Activated CD8-positive, alpha-beta memory T cell treated with anti-CD3 and anti-CD28 coated beads, Interleukin-2, amount 50 U/mL, for 48 hours (primary cell): ENCODE results near the gene KPNB1.

Experiments used
- DNase-seq: peaks from one replicate; pipeline ENCODE4 v3.0.0-alpha.2; 2020

The KPNB1 gene

DNA sequence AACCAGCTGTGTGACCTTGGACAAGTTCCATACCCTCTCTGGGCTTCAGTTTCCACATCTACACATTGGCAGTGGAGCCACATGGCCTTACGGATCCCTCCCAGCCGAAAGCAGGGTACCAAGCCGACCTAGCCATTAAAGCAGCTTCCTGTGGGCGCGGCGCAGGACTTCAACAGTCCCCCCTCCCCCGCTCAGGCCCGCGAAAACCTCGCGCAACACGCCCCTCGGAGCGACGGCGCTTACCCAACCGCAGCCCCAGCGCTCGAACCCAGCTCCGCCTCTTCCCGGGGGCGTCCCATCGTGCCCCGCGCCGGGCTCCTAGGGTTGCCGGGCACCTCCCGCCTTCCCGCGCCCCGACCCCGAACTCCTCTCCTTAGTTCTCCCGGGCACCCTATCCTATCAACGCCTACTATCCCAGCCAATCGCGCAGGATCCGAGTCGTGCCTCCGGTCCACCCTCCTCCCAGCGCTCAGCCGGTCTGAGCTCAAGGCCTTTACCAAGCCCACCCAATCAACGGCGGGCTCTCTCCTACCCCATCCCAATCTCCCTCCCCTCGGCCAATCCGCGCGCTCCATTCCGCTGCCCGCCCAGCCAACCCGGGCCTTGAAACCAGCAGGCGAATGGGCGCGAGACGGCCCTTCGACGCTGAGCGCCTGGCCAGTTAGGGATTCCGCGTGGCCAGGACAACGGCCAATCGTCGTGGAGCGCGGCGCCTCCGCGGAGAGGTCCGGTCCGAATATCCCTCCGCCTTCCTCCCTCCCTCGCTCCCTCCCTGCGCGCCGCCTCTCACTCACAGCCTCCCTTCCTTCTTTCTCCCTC is at the start of gene KPNB1:
Gene KPNB1, plus strand, starts transcription at position 767 of the 819 bp plus-strand sequence. CDS start 326 bp downstream, outside the sequence.
- peak; percentile 98 for DNase-seq

DNA sequence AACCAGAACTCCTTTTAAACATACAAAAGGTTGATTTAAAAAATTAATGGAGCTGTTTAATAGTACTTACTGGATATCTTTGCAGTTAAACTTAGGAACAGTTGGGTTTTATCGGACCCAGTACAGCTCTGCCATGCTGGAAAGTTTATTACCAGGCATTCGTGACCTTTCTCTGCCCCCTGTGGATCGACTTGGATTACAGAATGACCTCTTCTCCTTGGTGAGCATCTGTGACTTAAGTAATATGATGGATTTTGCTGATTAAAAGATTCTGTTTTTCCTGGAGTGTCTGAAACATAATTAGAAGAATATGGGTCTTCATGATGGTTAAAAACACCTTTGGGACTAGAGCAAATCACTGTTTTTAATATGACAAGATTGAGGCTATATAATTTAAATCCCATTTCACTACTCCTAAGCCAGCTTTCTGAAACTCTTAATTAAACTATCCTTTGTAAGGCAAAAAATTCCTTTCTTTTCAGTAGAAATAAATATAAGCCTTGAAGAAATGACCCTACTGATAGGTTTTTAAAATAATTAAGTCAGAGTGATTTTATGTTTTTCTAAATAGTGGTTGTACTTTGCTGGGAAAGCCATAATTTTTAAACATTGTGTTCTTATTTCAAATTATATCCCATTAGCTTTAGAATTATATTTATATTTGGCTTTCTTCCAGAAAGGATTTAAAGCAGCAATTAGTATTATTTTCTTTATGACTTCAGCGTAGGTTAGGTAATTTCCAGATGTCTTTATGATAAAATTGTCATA is 45.7 kb upstream of the KPNB1 start:
- no peak for DNase-seq

DNA sequence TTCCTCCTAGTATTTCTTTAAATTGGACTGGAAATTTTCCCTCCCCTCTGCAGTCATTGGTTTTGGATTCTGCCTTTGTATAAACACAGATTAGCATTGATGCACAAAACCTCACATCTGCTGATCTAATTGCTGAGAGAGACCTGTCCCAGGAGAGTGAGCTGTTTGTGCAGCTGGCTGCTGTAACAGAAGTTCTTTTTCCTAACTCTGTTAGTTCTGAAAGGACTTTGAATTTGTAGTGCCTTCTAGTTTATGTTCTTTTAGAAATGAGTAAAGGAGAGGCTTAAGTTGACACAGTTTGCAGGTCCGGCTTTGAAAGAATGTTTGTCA is 45.2 kb upstream of the KPNB1 start:
- DNase-seq = no peak

DNA sequence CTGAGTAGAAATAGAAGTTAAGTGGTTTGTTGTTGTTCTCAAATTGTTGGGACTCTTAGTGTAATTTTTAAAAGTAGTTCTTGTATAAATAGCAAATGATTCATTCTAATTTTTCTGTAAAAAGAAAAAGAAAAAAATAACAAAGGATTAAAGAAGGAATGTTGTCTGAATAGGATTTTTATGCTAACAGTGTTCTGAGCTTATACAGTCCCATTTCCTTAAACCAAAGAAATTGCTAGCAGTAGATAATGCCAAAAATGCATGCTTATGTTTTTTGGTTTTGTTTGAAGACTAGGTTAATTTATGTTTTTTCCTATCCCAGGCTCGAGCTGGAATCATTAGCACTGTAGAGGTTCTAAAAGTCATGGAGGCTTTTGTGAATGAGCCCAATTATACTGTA is 44.7 kb upstream of the KPNB1 start:
- DNase-seq = no peak

DNA sequence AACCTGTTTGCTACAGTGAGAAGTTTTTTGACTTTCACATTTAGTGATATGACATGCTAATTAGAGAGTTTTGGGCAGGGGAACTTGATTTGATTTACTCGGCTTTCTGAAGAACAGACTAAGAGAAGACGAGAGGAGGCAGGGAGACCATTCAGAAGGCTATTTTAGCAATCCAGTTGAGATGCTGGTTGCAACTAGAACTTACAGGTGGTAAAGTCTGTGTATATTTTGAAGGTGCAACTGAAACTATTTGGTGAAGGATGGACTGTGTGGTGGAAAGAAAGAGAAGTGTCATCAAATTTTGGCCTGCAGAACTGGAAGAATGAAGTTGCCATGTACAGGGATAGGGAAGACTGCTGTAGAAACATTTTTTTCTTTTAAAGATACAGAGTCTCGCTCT is 42.2 kb upstream of the KPNB1 start:
- no peak for DNase-seq

DNA sequence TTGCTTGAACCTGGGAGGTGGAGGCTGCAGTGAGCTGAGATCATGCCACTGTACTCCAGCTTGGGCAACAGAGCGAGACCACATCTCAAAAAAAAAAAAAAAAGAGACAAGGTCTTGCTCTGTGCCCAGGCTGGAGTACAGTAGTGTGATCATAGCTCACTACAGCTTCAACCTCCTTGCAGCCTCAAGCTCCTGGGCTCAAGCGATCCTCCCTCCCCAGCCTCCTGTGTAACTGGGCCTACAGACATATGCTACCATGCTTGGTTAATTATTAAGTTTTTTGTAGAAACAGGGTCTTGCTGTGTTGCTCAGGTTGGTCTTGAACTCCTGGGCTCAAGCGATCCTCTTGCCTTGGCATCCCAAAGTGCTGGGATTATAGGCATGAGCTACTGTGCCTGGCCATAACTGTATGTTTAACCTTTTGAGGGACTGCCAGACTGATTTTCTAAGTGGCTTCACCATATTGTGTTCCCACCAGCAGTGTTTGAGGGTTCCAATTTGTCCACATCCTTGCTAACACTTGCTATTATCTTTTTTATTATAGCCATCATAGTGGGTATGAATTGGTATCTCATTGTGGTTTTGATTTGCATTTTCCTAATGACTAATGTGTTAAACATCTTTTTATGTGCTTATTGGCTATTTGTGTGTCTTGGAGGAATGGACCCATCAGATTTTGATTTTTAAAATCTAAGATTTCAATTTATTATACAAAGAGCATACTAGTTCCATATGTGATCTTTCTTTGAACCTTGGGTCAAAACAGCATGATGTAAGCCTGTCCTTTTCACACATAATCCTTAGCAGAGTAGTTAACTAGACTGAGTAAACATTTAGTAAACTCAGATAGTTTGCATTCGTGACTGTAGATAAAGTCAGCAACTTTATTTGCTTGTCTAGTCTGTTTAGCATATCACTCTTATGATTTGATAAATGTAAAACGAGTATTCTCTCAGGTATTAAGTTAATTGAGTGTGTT is 38.1 kb upstream of the KPNB1 start:
- no peak for DNase-seq

DNA sequence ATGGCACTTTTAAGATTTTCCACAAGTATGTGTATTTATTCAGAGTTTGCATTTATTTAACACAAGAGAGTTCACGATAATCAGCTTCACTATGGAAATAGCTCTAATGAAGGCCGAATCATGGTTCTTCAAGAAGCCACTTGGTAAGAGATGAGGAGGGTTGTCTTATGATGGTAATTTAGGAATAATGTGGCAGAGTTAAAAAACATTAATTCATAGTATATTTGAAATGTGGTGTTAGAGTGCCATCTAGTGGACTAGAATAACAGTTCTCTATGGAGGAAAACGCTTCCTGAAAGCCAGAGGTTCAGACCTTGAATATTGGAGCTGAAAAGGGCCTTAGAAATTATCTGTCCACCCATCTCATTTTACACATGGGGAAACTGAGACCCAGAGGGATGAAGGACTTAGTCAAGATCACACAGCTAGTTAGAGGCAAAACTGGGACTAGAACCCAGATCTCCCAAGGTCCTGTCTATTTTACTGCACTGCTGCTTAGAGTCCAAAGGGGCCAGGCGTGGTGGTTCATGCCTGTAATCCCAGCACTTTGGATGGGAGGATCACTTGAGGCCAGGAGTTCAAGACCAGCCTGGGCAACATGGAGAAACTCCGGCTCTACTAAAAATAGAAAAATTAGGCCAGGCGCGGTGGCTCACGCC is 33.8 kb upstream of the KPNB1 start:
- DNase-seq = no peak

DNA sequence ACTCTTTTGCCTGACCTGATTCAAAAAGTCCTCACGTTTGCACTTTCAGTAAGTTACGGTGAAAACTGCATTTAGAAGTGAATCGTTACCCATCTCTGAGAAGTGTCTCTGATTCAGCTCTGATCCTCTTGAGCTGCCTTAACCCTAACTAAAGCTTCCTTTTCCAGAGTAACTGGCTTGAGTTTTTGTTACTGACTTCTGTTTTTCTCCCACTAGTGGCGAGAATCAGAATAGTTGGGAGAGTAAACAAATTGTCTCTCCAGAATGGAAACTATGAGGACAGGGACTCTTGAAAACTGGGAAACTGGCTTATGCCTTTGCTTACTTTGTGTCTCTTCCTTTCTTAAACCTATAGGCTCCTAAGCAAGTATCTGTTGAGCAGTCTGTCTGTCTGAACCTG is 31.3 kb upstream of the KPNB1 start:
- no peak for DNase-seq

DNA sequence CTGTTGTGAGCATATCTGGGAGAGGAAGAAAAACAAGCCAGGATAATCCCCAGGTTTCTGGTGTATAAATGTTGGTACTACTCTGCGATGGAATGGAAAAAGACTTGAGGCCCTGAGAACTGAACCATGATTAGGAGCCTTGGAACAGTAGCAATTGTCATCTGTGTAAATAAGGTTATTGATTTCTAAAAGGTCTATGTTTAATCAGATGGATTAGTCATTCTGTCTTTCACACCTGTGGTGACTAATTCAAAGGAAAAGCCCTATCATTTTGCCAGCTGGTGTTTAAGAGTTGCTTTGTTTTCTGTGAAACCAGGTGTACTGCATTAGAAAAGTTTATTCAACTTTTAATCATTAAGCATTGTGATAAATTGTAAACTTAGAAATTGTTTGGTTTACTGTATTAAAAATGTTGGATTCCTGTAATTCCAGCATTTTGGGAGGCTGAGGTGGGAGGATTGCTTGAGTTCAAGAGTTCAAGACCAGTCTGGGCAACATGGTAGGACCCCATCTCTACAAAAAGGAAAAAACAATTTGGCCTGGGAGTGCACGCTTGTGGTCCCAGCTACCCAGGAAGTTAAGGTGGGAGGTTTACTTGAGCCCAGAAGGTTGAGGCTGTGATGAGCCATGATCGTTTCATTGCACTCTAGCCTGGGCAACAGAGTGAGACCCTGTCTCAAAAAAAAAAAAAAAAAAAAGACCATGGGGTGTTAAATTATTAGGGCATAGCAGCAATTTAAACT is 29.0 kb upstream of the KPNB1 start:
- DNase-seq = no peak

DNA sequence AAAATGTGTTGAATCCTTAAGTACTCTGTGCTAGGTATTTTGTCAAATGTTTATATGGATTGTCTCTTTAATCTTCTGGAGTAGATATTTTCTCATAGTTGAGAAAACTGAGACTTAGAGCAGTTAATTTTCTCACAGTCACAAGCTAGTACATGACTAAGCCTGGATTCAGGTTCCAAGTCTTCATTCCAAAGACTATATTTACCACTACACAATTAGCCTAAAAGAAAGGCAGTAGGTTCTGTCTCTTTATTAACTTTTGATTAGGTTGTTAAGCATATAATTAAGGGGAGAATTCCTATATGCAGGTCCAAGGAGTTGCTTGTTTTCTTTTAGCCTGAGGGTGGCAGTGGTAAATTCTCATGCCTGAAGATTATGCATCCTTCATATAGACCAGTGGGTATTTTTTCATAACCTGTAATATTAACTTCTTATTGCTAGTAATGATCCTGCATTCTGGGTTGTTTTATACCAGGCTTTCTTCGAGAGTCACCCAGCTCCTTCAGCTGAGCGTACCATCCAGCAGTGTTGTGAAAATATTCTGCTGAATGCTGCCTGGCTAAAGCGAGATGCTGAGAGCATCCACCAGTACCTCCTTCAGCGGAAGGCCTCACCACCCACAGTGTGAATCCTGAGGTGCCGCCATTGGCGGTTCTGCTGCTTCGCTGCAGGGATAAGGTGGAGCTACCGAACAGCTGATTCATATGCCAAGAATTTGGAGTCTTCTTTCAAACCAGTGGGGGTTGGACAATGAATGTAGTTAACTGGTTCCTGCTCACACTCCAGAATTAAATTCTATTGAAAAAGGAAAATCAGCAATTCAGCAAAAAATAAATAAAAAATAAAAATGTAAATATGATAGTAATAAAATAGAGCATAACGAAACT is 28.2 kb upstream of the KPNB1 start:
- DNase-seq = no peak

DNA sequence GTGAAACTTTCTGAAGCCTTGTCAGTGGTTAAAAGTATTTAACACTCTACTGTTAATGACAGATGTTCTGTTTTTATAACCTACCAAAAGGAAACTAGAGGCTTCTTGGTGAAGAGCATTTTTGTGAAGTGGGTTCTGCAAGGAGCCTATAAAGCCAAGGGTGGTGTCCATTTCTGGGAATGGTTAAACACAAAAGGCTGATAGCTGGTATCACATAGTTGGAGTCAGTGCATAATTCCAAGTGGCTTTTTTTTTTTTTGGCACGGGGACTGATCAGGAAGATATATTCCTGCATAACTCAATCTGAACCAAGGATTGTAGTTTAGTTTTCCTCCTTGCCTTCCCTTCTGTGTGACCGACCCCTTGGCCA is 27.6 kb upstream of the KPNB1 start:
- DNase-seq = no peak

DNA sequence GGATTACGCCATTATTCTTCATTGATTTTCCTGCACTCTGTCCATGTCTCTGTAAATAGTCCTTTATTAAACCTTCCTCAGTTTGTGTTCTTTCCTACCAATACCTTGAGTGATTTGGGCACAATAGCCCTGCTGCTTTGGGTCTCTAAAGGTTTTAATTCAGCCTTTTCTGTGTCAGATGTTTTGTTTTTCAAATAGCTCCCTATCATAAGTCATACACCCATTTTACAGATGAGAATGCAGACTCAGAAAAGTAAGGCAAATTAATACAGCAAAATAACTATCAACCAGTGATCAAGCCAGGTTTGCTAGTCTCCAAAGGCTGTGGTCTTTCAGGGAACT is 25.0 kb upstream of the KPNB1 start:
- DNase-seq = no peak

DNA sequence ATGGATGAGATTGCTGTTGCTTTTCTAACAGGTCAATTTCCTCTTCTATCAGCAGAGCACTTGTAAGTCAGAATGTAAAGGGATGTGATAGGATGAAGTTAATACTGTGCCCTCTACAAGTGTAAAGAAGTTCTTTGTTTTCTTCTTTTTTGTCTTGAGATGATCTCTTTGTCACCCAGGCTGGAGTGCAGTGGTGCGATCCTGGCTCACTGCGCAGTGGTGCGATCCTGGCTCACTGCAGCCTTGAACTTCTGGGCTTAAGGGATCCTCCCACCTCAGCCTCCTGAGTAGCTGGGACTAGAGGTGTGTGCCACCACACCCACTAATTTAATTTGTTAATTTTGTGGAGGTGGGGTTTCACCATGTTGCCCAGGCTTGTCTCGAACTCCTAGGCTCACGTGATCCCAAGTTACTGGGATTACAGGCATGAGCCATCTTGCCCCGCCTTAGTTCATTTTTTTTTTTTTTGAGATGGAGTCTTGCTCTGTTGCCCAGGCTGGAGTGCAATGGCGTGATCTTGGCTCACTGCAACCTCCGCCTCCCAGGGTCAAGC is 21.6 kb upstream of the KPNB1 start:
- no peak for DNase-seq

DNA sequence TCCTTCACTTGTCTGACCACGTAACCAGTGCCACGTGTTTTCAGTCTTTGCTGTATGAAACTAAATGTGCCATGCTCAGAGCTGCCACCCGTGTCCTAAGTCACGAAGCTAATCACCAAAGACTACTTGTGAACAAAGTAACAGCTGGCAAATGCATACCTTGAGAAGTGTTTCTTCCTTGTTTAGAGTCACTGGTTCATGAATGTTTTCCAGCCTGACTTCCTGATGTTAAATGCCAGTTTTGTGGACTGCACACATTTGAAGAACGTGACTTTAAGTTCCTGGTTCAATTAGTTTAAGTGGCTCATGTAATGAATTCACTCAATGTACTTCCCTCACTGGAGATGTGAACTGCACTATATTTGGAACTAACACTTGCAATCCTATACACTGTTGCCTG is 19.9 kb upstream of the KPNB1 start:
- DNase-seq = no peak

DNA sequence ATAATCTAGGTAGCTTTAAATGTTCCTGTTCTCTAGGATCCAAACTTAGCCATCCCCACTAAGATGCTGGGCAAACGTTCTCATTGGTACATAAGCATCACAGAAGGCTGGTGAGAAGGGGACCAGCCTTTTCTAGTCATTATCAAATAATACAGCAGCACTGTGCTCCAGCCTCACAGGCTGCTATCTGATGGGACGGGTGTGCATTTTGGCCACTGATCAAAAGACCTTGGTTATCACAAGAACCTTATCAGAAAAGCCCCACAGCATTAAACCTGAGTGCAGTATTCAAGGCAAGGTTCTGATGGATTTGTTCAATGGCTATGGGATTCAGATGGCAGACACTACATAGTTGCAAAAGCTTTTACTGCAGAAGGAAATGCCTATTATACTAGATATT is 19.1 kb upstream of the KPNB1 start:
- no peak for DNase-seq

DNA sequence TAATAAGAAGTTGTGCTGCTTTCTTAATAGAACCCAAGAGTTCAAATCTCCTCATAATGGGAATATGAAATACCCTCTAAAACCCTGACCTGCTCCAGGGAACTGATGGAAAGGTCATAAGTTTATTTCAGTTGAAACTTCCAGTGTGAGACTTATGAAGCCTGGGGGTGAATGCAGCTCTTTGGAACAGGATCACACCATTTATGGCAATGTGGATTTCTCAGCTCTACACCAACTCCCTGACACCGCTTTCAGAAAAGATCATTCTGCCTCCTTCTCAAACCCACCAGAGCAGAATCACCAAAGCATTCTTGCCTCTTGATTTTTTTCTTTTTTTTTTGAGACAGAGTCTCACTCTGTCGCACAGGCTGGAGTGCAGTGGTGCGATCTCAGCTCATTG is 16.7 kb upstream of the KPNB1 start:
- DNase-seq = no peak

DNA sequence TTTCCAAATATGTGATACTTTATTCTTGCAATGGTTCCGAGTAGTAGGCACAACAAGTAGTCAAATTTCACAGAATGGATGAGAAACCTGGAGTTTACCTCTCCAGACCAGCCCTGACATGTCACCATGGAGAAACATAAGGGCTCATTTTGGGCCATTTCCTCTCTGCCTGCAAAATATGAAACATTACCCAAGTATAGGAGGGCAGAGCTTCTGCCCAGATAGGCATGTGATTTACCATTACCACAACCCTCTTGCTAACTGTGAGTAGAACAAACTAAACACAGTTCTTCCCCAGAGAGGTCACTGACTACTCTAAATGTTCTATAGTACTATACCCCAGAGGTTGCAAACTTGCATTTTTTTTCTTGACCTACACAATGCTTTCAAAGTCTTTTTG is 15.7 kb upstream of the KPNB1 start:
- no peak for DNase-seq

DNA sequence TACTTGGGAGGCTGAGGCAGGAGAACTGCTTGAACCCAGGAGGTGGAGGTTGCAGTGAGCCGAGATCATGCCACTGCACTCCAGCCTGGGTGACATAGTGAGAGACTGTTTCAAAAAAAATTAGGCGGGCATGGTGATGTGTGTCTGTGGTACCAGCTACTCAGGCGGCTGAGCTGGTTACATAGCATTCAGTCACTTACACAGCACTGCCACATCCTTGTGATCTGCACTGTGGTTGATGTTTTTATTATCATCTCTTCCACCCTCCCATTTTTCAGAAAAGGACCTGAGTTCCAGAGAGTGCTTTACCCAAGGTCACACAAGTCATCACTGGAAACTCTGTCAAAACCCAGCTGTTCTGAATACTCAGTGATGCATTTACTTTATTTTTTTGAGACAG is 14.8 kb upstream of the KPNB1 start:
- DNase-seq = no peak

DNA sequence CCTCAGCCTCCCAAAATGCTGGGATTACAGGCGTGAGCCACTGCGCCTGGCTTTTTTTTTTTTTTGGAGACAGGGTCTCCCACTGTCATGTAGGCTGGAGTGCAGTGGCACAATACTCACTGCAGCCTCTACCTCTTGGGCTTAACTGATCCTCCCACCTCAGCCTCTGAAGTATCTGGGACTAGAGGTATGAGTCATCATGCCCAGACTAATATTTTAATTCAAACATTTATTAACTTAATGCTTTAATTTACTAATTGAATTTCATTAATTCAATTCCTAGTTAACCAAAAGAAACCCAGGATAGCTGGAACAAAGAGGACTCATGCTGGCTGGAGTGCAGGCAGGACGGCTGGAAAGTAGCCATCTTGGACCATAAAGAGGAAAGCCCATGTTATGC is 14.0 kb upstream of the KPNB1 start:
- no peak for DNase-seq

DNA sequence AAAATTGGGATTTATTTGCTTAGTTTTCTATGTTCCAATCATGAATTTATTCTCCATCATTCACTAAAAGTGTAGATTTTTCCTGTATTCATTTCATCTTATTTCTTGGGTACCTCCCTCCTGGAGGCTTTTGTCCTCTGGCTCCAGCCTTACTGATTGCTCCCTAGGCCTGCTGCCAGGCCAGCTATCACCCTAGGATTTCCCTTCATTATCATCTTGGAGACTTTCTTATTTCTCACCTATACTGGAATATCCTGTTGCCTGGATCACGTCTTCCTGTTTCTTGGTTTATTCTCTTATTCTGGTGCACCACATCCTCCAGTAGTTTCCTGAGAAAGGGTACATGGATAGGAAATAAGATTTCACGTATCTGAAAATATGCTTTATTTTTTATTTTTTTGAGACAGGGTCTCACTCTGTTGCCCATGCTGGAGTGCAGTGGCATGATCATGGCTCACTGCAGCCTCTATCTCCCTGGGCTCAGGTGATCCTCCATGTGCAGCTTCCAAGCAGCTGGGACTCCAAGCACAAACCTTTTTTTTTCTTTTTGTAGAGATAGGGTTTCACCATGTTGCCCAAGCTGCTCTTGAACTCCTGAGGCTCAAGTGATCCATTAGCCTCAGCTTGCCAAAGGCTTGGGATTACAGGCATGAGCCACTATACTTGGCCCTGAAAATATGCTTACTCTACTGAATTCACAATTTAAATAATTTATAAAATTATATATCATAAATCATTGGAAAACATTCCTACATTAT is 13.3 kb upstream of the KPNB1 start:
- no peak for DNase-seq
